ENCODE results near the gene C3.

The C3 gene

DNA sequence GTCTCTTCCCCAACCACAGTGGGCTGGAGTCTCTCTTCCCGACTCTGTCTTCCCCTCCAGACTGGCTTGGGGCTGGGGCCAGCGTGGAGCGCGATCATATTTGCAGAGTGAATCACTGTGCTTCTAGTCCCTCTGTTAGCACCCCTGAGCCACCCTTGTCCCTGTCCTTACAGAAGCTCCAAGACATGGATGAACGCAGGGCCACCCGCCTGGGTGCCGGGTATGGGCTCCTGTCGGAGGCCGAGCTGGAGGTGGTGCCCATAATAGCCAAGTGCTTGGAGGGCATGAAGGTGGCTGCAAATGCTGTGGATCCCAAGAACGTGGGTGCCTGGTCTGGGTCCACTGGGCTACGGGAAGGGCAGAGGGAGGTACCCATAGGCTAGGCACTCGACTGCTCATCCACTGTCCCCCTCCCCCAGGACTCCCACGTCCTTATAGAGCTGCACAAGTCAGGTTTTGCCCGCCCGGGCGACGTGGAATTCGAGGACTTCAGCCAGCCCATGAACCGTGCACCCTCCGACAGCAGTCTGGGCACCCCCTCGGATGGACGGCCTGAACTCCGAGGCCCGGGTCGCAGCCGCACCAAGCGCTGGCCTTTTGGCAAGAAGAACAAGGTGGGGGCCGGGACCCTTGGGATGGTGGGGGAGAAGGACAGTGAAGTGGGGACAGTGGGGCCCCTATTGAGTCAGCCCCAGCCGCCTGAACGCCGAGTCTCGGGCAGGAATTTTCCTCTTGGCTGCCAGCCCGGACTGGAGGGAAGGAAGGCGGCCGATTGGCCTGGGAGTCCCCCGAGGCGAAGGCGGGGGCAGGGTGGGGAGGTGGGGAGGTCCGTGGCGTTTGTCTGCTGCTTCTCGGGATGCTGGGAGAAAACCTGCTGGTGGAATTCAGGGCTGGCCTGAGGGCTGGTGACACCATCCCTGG, 24.2 kb upstream of the C3 start:
- no peak for DNase-seq

DNA sequence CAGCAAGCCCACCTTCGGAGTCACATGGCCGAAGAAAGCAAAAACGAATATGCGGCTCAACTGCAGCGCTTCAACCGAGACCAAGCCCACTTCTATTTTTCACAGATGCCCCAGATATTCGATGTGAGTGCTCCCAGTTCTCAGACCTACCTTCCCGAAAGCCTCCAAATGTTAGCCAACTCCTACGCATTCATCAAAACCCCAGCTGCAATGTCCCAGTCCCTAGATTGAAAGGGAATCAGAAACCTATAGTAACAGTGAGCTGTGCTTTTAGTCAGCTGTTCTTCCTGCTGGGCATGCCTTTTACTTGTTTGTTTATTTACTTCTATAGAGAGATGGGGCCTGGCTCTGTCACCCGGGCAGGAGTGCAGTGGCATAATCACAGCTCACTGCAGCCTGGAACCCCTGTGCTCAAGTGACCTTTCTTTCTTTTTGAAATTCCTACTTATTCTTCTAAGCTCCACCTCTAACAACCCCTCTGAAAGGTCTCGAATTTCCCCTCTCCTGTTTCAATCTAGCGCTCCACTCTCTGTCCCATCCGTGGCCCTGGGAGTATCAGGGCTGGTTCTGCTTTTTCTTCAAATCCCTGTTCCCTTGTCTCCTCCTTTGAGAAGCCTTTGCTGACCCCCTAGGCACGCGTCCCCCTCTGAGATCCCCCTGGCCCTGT, 23.4 kb upstream of the C3 start:
- no peak for DNase-seq

DNA sequence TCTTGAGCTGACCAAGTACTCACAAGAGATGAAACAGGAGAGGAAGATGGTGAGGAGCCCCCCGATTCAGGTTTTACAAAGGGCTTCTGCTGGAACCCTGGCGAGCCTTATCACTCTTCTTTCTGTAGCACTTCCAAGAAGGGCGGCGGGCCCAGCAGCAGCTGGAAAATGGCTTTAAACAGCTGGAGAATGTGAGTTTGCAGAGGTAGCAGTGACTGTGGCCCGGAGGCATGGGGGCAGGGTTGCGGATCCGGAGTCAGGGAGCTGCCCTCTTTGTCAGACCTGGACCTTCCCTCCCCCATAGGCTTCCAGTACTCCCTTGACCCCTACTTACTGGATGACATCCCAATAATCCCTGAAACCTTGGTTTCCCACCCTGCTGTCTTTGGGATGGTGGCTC, 22.6 kb upstream of the C3 start:
- no peak for DNase-seq

DNA sequence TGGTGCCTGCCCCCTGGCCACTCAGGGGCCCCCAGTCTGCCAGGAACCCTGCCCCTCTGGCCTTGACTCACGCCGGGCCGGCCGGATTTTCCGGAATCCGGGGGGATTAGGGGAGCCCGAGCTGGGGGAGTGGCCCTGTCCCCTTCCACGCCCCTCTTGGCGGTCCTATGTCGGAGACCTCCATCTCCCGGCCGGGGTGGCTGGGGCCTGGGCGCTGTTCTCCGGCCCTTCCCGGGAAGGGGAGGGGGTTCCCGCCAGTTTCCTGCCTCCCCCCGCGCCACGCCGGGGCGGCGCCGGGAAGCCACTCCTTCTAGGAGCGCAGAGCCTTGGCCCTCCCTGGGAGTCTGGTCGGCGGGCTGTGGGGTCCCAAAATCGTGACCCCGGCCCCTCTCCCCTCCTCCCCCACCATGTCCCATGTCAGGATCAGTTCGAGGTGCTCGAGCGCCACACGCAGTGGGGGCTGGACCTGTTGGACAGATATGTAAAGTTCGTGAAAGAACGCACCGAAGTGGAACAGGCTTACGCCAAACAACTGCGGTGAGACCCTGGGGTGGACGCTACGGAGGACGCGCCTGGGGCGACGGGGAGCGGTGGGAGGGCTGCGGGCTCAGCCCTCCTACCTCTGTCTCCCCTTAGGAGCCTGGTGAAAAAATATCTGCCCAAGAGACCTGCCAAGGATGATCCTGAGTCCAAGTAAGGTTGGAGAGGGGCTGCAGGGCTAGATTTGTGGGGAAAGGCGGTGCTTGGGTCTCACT, 20.3 kb upstream of the C3 start:
- DNase-seq: peak; percentile 11

DNA sequence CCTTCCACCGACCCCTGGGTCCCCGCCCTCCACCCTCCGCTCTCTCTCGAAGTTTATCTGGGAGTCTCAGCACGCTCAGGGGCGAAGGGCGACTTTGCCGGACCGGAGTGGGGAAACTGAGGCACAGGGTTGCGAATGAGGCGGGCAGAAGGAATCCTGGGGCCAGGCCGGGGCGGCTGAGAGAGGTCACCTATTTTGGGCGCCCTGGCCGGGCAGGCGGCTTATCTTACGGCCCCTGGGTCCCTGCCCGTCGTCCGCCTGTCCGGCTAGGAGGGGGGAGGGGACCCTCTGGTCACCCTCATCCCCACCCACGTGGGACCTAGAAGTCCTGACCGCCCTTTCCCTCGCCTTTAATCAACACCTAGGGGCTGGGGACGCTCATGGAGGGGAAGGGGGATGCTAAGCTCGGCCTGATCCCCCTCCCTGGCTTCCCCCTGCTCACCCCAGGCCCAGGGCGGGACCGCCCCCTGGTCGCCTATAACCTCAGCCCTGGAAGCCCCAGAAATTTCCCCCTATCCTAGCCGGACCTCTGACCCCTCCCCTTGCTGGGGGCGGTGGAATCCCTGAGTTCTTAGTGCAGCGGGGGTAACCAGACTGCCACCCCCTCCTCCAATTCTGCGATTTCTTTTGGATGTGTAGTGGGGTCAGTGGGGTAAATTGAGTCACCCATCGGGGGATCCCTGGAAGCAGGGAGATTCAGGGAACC, 19.6 kb upstream of the C3 start:
- DNase-seq: peak; percentile 62

DNA sequence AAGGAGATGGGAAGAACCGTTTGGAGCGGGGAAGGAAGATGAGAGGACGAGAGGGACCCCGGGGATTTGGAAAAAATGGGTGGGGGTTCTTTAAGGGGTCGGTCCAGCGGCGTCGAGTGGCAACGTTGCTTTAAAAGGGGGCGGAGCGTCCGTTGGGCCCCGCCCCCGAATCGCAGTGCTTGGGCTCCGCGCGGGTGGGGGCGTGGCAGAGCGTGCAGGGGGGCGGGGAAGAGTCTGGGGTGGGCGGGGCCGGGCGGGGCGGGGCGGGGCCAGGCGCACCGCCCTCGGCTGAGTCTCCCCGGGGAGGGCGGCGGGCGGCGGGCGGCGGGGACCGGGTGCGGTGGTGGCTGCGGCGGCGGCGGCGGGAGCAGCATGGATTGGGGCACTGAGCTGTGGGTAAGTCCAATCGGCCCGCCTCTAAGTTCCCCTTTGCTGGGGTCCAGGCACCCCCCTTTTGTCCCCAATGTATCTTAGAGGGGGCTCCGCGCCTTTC, 19.0 kb upstream of the C3 start, which contains the start of gene TRIP10:
Gene TRIP10, plus strand, starts transcription at position 291 of the 493 bp plus-strand sequence. Its CDS starts 82 bp downstream, at position 373.
- peak; percentile 87 for DNase-seq

DNA sequence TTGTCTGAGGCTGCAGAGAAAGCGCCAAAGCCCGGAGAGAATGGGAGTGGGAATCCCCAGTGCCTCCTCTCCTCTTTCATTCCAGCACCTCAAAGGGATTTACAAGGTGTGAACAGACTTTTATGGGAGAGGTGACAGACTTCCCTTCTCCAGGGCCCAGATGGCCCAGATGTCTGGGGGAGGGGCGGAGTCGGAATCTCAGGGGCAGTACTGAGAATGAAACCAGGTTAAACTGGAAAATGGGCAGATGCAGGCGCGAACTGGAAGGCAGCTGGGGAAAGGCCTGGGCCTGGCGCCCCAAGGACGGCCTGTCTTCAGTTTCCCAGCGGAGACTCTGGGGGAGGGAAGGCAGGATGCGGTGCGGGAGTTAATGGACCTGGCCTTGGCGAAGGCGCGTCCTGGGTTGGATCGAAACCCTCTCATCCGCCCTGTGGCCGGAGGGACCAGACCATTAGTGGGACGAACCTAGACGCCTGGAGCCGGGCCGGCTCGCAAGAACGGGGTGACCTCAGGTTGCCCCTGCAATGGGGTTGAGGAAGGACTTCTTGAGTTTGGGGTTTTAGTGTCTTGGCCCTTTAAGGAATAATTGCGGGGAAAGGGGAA, 18.4 kb upstream of the C3 start:
- no peak for DNase-seq

DNA sequence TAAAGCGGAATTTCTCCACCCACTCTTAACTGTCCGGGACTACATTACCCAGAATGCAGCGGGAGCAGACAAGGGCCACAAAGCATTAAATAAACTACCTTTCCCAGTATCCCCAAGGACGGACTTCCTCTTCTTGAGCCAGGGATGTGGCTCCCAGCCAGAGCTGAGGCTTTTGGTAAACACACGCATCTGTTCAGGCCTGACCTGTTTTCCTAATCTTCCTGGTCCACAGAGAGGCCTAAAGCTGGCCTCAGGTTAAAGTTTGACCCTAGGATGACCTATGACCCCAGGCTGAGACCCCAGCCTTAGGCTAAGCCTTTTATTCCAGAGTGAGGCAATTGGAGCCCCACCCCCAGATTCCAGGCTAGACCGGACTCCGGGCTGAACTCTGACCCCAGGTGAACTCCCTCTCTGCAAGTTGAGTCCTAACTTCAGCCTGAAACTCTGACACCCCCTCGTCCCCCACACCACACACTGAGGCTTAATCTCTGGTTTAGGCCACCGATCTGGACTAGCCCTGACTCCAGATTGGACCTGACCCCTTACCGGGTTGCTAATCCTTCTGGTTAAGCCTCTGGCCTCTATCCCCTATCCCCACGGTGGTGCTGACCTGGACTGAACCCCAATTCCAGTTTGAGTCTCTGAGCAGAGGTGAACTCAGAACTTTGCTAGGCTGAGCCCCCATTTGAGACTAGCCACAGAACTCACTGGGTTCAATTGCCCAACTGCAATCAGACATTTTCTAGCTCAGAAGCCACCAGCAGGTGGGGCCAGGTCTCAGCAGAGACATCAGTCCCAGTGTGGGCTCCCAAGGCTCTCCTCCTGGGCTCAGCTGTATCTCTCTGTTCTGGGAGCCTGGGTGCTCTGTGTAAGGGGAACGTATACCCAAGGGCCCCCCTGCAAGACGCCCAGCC, 17.7 kb upstream of the C3 start:
- peak; percentile 82 for DNase-seq

DNA sequence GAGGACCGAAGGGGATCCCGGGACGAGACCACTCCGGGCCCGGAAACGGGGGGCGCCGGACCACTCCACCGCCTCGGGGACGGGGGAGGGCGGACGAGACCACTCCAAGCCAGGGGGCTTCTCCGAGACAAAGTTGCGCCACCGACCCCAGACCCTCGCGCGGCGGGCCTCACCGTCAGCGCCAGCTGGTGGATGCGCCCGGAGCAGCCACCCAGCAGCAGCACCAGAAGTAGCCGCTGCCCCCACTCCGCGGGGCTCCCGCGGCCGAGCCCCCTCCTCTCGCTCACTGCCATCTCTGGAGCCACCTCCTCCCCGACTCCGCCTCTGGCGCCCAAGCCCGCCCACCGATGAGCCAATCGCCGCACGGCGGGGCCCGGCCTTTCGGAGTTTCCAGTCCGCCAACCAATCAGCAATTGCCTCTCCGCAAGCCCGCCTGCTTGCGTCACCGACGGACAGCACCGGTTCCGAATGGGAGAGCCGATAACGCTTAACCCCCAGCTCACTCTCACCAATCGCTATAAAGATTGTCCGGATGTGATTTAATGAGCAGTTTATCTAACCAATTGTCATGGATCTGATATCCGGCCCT, 16.9 kb upstream of the C3 start, which contains the start of gene GPR108:
Gene GPR108, minus strand, starts transcription at position 297 of the 589 bp plus-strand sequence. Its CDS starts 4 bp downstream, at position 293.
- peak; percentile 100 for DNase-seq

DNA sequence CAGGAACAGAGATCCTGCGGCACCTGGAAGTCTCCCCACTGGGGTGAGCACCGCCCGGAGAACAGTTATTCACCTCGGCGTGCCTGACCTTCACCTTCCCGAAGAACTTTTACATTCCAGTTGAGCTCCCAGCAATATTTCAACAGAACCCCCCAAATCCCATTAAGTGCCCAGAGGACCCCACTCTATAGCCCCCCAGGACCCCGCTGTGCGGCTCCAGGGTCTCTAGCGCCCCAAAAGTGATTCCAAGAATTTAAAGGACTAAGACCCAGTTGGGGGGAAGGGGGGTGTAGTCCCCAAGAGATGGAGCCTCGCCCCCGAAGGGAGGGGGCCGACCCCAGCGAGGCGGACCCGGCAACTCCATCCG, 16.4 kb upstream of the C3 start:
- no peak for DNase-seq

DNA sequence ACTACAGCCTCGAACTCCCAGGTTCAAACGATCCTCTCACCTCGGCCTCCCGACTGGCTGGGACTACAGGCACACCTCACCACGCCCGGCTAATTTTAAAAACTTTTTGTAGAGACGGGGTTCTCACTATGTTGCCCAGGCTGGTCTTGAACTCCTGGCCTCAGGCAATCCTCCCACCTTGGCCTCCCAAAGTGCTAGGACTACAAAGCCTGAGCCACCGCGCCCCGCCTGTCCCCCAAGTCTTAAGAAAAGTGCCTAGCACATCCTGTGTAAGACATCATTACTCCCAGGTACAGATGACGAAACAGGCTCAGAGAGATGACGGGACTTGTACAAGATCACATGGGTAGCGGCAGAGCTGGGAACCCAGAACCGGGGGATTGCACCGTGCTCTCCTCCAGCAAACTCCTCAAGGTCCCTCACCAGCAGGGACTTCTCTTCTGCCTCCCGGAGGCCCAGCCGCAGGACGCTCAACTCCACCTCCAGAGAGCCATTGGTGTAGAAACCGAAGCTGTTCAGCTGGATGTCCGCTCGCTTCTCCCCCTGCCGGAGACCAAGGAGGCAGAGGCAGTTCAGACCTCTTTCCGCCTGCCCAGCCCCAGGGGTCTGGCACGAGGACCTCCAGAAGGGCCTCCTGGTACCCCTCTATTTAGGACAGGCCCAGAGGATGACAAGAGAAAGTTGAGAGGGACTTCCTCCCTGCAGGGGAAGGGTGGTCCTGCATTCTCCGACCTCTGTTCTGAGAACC, 15.9 kb upstream of the C3 start:
- DNase-seq: peak; percentile 91

DNA sequence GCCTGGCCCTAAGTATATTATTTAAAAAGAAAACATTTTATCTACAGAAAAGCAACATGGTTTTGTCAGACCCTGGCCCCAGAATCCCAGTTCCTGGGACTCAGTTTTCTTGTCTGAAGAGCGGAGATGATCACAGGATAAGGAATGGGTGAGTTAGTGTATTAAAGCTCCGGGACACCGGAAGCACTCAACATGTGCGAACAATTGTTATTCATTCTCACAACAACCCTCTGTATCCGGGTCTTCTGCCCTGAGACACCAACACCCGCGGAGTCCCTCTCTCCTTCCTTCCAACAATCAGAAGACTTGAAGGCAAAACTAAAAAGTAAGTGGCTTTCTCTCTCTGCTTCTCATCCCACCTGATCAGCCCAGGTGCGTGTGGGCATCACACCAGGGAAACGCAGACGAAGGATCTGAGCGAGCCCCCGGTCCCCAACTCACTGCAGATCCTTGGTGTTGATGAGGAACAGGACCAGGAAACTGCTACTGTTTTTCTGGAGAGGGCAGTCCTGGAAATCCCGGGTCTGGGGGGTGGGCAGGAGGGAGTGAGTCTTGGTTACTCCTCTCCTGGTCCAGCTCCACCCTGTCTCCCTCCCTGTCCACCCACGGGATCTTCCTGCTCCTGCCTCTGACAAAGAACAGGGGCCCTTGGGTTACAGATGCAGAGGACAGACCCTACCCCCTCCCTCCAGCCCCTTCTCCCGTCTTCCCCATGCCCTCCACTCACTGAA, 14.9 kb upstream of the C3 start:
- no peak for DNase-seq

DNA sequence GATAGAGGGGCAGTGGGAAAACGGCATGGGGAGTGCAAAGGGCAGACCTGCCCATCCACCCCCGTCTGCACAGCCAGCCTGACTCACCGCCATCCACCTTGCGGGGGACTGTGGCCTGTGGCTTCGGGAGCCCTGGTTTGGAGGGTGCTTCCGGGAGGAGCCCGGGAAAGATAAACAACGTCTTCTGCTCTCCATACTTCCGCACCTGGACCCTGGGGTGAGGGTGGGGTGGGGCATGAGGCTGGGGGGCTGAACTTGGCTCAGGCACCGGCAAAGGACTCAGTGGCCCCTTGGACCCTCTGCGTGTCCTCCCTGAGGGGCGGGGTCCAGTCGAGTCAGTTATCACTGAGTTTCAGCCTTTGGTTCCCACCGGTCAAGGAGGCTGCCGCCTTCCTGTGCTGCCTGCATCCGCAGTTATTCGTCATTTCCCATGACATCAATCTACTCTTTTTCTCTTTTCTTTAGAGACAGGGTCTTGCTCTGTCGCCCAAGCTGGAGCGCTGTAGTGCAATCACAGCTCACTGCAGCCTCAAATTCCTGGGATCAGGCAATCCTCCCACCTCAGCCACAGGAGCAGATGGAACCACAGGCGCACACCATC, 13.7 kb upstream of the C3 start:
- no peak for DNase-seq

DNA sequence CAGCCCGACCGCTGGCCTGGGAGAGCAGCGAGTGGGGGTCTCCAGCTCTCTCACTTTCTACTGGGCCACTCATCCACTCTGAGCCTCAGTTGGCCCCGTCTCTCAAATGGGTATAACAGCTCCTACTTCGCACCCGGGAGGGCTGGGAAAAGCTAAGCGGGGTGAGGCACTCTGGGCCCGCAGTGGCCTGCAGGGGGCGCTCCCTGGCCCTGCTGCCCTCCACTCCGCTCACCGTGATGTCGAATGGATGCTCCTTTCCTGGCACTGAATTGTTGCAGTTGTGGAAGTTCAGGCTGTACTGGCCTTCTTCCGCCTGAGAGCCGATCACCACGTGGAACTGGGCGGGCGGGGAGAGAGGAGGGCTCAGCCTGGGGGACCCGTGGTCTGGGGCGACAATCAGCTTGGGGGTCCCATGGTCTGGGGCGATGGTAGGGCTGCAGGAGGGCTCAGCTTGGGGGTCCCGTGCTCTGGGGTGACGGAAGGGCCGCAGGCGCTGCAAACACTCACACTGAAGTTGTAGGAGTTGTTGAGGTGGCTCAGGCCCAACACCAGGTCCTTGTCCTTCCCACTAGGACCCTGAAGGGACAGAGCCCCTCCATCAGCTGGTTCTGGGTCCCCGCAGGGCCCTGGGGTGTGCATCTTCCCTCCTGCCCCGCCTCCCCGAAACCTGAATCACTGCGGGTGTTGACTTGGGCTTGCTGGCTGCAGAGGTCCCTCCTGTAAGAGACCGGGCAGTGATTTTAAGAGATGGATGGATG, 13.1 kb upstream of the C3 start:
- no peak for DNase-seq

DNA sequence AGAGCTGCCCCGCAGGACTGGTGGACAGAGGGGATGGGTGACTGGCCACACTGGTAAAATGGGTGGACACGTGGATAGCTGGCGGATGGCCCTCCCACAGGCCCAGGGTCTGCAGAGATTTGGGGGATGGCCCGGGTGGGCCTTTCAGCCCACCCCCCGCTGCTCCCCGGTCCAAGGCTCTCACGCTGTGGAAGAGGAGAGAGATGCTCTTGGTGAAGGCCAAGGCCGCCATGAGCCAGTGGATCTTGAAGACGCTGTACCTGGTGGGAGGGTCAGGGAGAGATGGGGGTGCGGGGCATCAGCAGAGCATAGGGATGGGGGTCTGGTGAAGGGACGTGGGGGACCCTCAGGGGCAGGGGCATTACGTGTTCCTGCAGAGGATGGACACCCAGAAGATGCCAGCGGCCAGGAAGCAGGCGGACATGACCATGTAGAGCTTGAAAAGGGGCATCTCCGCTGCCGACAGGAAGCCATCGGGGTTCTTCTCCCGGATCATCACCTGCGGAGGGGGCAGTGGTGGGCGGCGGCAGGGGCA, 12.4 kb upstream of the C3 start:
- DNase-seq: no peak

DNA sequence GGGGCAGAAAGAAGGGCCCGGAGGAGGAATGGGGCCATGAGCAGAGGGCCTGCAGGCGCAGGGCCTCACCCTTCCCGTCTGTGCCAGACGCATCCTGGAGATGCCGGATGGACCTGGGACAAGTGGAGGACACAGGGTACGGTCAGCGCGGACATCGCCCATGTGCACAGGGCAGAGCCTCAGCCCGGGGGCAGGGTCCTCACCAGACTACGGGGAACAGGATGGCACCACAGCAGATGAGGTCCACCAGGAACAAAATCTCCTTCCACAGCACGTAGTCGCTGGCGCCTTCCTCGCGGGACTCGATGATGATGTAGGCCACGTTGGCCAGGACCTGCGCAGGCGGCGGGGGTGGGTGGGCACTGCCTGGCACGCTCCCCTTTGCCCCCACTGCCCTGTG, 11.4 kb upstream of the C3 start:
- DNase-seq: no peak

DNA sequence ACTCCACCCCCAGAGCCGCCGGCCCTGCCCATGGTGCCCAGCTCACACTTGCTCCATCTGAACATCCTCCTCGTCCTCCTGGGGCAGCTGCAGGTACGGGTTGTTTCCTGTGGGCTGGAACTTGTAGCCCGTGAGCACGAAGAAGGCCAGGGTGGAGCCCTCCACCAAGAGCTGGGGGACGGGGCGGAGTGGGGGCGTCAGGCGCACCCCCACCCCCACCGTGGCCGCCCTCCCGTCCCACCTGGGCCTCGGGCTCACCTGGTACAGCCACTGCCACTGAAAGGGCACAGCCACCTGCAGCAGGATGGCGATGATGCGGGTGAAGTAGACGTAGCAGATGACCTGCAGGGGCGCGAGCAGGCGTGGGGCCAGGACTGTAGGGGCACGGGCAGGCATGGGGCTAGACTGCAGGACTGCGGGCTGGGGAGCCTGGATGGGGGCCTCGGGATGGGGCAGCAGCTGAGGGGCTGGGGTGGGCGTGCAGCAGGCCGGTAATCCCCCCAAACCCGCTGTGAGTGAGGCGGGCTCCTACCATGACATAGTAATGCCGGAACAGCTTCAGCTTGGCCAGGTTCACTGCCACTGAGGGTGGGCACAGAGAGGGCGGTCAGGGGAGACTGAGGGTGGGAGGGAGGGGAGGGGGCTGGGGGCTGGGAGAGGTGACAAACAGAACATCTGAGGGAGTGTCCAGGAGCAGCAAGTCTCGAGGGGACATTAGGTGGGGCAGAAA, 10.7 kb upstream of the C3 start:
- no peak for DNase-seq
